ENCODE data around the gene JAZF1. TPM values are rescaled to one million over a fixed set of nuclear protein-coding genes. Genes with fewer than 3 reads are reported as not detected.

Gene JAZF1
- total RNA-seq, 4 donors from 2014 or later = 12.7 to 19.2 (median 14.7) TPM

GRCh38 chr7:28102797-28103196 is 77.8 kb downstream of the JAZF1 start:
- no peak overlapping the region for H3K4me3 ChIP-seq (replicated peaks in 1 of 3)
- peak; percentile 8 to 10 for DNase-seq
- H3K9me3 ChIP-seq = no peaks in the 10 kb centered on the region
- WGBS, 2 donors = 76 to 78% methylated on average over 6 of the region's 6 CpGs
- peaks cover 7 to 35% of the 10 kb centered on the region in 2 donors for H3K4me1 ChIP-seq
- no peaks in the 10 kb centered on the region for H3K36me3 ChIP-seq
- no peak overlapping the region for H3K27ac ChIP-seq
- intact Hi-C loops (cut with DNase I) = no loop called here
- TF ChIP-seq CTCF (IDR thresholded peaks at IDR 0.05) (no peak), POLR2A (IDR thresholded peaks at IDR 0.05) (no peak)
- no peaks in the 10 kb centered on the region for H3K27me3 ChIP-seq

- no peak overlapping the region for H3K4me3 ChIP-seq (replicated peaks in 1 of 3)
- TF ChIP-seq POLR2A (IDR thresholded peaks at IDR 0.05) (no peak), CTCF (IDR thresholded peaks at IDR 0.05) (peak; percentile 58 to 86 (median 78))
- H3K27me3 ChIP-seq = no peaks in the 10 kb centered on the region
- H3K36me3 ChIP-seq = no peaks in the 10 kb centered on the region
- peak; percentile 45 to 46 for DNase-seq
- H3K4me1 ChIP-seq = peaks cover 0 to 8% of the 10 kb centered on the region in 2 donors
- H3K9me3 ChIP-seq = no peaks in the 10 kb centered on the region
- no peak overlapping the region for H3K27ac ChIP-seq
- WGBS, 2 donors = 0 to 1% methylated on average over 3 of the region's 3 CpGs
- intact Hi-C loops (cut with DNase I) = loop anchor here (10.0 kb wide), 1 partner anchor 902 kb away; no protein-coding TSS in a partner anchor
Observed at GRCh38 chr7:28096713-28097112, 83.9 kb downstream of the JAZF1 start.

- Histone ChIP-seq H3K9me3 (no peaks in the 10 kb centered on the region), H3K4me3 (replicated peaks in 1 of 3) (no peak overlapping the region), H3K4me1 (peaks cover 0 to 8% of the 10 kb centered on the region in 2 donors), H3K27ac (no peak overlapping the region), H3K27me3 (no peaks in the 10 kb centered on the region), H3K36me3 (no peaks in the 10 kb centered on the region)
- intact Hi-C loops (cut with DNase I) = loop anchor here (10.0 kb wide), 1 partner anchor 900 kb away; no protein-coding TSS in a partner anchor
- 91 to 96% methylated on average over 4 of the region's 4 CpGs for WGBS, 2 donors
- no peak for DNase-seq
- no peak for TF ChIP-seq CTCF (IDR thresholded peaks at IDR 0.05)
- no peak for TF ChIP-seq POLR2A (IDR thresholded peaks at IDR 0.05)
Observed at GRCh38 chr7:28095231-28095630, 85.4 kb downstream of the JAZF1 start.

- WGBS, 2 donors = 75 to 76% methylated on average over 9 of the region's 9 CpGs
- H3K36me3 ChIP-seq = no peaks in the 10 kb centered on the region
- no peaks in the 10 kb centered on the region for H3K9me3 ChIP-seq
- peak in 4 of 6 experiments; percentile 25 to 45 (median 35) for TF ChIP-seq CTCF (IDR thresholded peaks at IDR 0.05)
- TF ChIP-seq POLR2A (IDR thresholded peaks at IDR 0.05) = no peak
- no peak overlapping the region for H3K27ac ChIP-seq
- intact Hi-C loops (cut with DNase I) = loop anchor here (10.0 kb wide), 1 partner anchor 899 kb away; no protein-coding TSS in a partner anchor
- peak; percentile 59 to 71 for DNase-seq
- no peak overlapping the region for H3K4me3 ChIP-seq (replicated peaks in 1 of 3)
- no peaks in the 10 kb centered on the region for H3K27me3 ChIP-seq
- H3K4me1 ChIP-seq = peaks cover 0 to 8% of the 10 kb centered on the region in 2 donors
Observed at GRCh38 chr7:28093623-28094232, 86.9 kb downstream of the JAZF1 start.

GRCh38 chr7:28091190-28091589 is 89.4 kb downstream of the JAZF1 start:
- Histone ChIP-seq H3K4me1 (no peaks in the 10 kb centered on the region), H3K27me3 (no peaks in the 10 kb centered on the region), H3K27ac (no peak overlapping the region), H3K9me3 (no peaks in the 10 kb centered on the region), H3K4me3 (replicated peaks in 1 of 3) (no peak overlapping the region), H3K36me3 (no peaks in the 10 kb centered on the region)
- intact Hi-C loops (cut with DNase I) = loop anchor here (10.0 kb wide), 1 partner anchor 896 kb away; no protein-coding TSS in a partner anchor
- 82 to 91% methylated on average over 1 of the region's 1 CpG for WGBS, 2 donors
- no peak for TF ChIP-seq CTCF (IDR thresholded peaks at IDR 0.05)
- no peak for TF ChIP-seq POLR2A (IDR thresholded peaks at IDR 0.05)
- no peak for DNase-seq
